PFSK-1 (cell line): ENCODE measurements around the gene GALNT18.

Source experiments
- POLR2AphosphoS5 ChIP-seq: IDR thresholded peaks from 2 replicates; pipeline ENCODE4 v1.6.1; 2012; ENCODE audit warnings: low read depth, mild to moderate bottlenecking, control low read depth, low read length, moderate library complexity
- TAF1 ChIP-seq: IDR thresholded peaks from 2 replicates; pipeline ENCODE4 v1.6.1; 2012; ENCODE audit warnings: low read length, control low read depth, borderline replicate concordance; ENCODE audit not compliant: insufficient read depth

GRCh38 chr11:11468954-11469353, 152.9 kb downstream of the GALNT18 start:
- TF ChIP-seq TAF1, result no peak
- TF ChIP-seq POLR2AphosphoS5, result no peak
